Endothelial cell of umbilical vein (primary cell): ENCODE data around the gene ARHGAP32.

ENCODE experiments used
- EZH2 ChIP-seq: IDR thresholded peaks from 2 replicates; pipeline ENCODE4 v1.6.1; 2012; ENCODE audit warnings: borderline replicate concordance, low read depth, mild to moderate bottlenecking, moderate library complexity, low read length, inconsistent platforms; ENCODE audit not compliant: severe bottlenecking
- FOS ChIP-seq: IDR thresholded peaks from 2 replicates; pipeline ENCODE4 v1.6.1; 2011; ENCODE audit warnings: mild to moderate bottlenecking, low read length, moderate library complexity, borderline replicate concordance; ENCODE audit not compliant: insufficient read depth
- GATA2 ChIP-seq: IDR thresholded peaks from 2 replicates; pipeline ENCODE4 v1.7.0; 2011; ENCODE audit warnings: low read depth, mild to moderate bottlenecking, moderate library complexity, mixed read lengths, low read length; ENCODE audit not compliant: insufficient read length, insufficient read depth
- JUN ChIP-seq: IDR thresholded peaks from 2 replicates; pipeline ENCODE4 v1.6.1; 2011; ENCODE audit warnings: borderline replicate concordance, low read depth; ENCODE audit not compliant: insufficient read length, insufficient read depth
- MAX ChIP-seq: IDR thresholded peaks from 2 replicates; pipeline ENCODE4 v1.6.1; 2011; ENCODE audit not compliant: insufficient read depth, insufficient read length
- MYC ChIP-seq: IDR thresholded peaks from one replicate; pipeline ENCODE4 v1.6.1; 2011; ENCODE audit warnings: mild to moderate bottlenecking, low read depth, low read length
- POLR2A ChIP-seq: IDR thresholded peaks from 2 replicates; pipeline ENCODE4 v1.6.1; 2012; ENCODE audit warnings: low read depth, mild to moderate bottlenecking, control low read depth, low read length
- POLR2AphosphoS5 ChIP-seq: IDR thresholded peaks from 2 replicates; pipeline ENCODE4 v1.6.1; 2012; ENCODE audit warnings: low read depth, mild to moderate bottlenecking, control low read depth, low read length, moderate library complexity; ENCODE audit not compliant: insufficient read depth
- TF ChIP-seq, protein P1 (sequence below), 2 donors: IDR thresholded peaks; 1 replicate in 1 of 2; 2 replicates in 1 of 2; pipeline ENCODE4 v1.5.1; 2011; ENCODE audit warnings: low read length in 2 of 2, mild to moderate bottlenecking in 2 of 2, moderate library complexity in 2 of 2, control low read depth in 1 of 2, inconsistent platforms in 1 of 2, low read depth in 1 of 2; ENCODE audit not compliant: insufficient read depth in 1 of 2; ENCODE audit errors: extremely low read depth in 1 of 2

- TF ChIP-seq POLR2A (no peak), POLR2AphosphoS5 (no peak), EZH2 (no peak), FOS (no peak), MYC (no peak), GATA2 (no peak), JUN (no peak), MAX (no peak)
- TF ChIP-seq, protein P1, sequence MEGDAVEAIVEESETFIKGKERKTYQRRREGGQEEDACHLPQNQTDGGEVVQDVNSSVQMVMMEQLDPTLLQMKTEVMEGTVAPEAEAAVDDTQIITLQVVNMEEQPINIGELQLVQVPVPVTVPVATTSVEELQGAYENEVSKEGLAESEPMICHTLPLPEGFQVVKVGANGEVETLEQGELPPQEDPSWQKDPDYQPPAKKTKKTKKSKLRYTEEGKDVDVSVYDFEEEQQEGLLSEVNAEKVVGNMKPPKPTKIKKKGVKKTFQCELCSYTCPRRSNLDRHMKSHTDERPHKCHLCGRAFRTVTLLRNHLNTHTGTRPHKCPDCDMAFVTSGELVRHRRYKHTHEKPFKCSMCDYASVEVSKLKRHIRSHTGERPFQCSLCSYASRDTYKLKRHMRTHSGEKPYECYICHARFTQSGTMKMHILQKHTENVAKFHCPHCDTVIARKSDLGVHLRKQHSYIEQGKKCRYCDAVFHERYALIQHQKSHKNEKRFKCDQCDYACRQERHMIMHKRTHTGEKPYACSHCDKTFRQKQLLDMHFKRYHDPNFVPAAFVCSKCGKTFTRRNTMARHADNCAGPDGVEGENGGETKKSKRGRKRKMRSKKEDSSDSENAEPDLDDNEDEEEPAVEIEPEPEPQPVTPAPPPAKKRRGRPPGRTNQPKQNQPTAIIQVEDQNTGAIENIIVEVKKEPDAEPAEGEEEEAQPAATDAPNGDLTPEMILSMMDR (IDR thresholded peaks at IDR 0.05; ENCODE audit: extremely low read depth in 1 of 2, insufficient read depth in 1 of 2, low read depth in 1 of 2, low read length in 2 of 2), result no peak
Measured at GRCh38 chr11:128940603-128941002, 251.5 kb downstream of the ARHGAP32 start.
